SJSA1 (cell line): ENCODE results near the gene ABCB8. TPM values are rescaled to one million over a fixed set of nuclear protein-coding genes. Genes with fewer than 3 reads are reported as not detected.
A peak's percentile ranks its signal among the peaks of the same experiment; 100 is the strongest.

Experiments used
- DNase-seq, 2 experiments: peaks; one replicate each; pipeline ENCODE4 v3.0.0-alpha.2; 2015 to 2020; ENCODE audit warnings: low spot score in 2 of 2, low read depth in 1 of 2
- H3K27ac ChIP-seq: fragments of 250-450 bp; sonication (Bioruptor Pico); 2 replicates; pipeline ENCODE4 v1.5.1; 2020; ENCODE audit warnings: mild to moderate bottlenecking, moderate library complexity
- H3K27me3 ChIP-seq: fragments of 250-450 bp; sonication (Bioruptor Pico); replicated peaks from 2 replicates; pipeline ENCODE4 v1.5.1; 2020; ENCODE audit warnings: mild to moderate bottlenecking, moderate library complexity
- H3K36me3 ChIP-seq: fragments of 250-450 bp; sonication (Bioruptor Pico); 2 replicates; pipeline ENCODE4 v1.5.1; 2020; ENCODE audit warnings: mild to moderate bottlenecking
- H3K4me1 ChIP-seq: fragments of 250-450 bp; sonication (Bioruptor Pico); replicated peaks from 2 replicates; pipeline ENCODE4 v1.6.1; 2021; ENCODE audit warnings: mild to moderate bottlenecking
- H3K4me3 ChIP-seq: fragments of 250-450 bp; sonication (Bioruptor Pico); 2 replicates; pipeline ENCODE4 v1.5.1; 2020; ENCODE audit warnings: mild to moderate bottlenecking
- H3K9me3 ChIP-seq: fragments of 250-450 bp; sonication (Bioruptor Pico); replicated peaks from 2 replicates; pipeline ENCODE4 v1.5.1; 2020; ENCODE audit warnings: mild to moderate bottlenecking
- total RNA-seq: library from RNA; depleted of rRNA; stranded (reverse); fragments of >200 nt; shearing (Covaris generic); gene quantifications from 2 replicates; pipeline ENCODE4 v1.2.3, GENCODE V29; 2014

Gene ABCB8
- total RNA-seq, 1 experiment from 2014 or later: 24.6 TPM

GRCh38 chr7:151013733-151014497 is 14.3 kb upstream of the ABCB8 start:
- Histone ChIP-seq H3K4me1 (peaks cover 34% of the 10 kb centered on the region), H3K4me3 (peak overlapping the region; percentile 15; the same call in 1 of the 2 replicates), H3K9me3 (peaks cover 6% of the 10 kb centered on the region), H3K36me3 (no peaks in the 10 kb centered on the region), H3K27me3 (peaks cover 39% of the 10 kb centered on the region), H3K27ac (no peak overlapping the region)
- DNase-seq: peak; percentile 22 to 83

DNA sequence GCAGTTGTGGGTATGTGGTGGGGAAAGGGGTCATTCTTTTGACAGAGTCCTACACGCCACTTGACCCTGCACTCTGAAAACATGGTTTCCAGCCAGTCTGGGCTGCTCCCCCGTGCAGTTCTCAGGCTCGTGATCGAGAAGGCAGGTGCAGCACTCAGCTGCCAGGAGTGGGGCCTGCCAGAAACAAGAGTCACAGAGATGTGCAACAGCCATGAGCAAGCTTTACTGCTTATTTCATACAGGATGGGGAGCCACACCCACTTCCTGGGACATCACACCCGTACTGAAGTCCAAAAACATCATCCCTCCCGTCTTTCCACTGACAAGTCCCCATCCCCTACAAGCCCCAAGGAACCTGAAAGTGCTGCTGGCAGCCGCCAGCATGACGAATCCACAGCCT is 13.3 kb upstream of the ABCB8 start:
- no peak for DNase-seq
- Histone ChIP-seq H3K27me3 (peaks cover 49% of the 10 kb centered on the region), H3K27ac (no peak overlapping the region)

GRCh38 chr7:151015967-151016366 is 12.3 kb upstream of the ABCB8 start:
- H3K4me3 ChIP-seq: no peak overlapping the region
- H3K27me3 ChIP-seq: peaks cover 55% of the 10 kb centered on the region
- peaks cover 7% of the 10 kb centered on the region; the same call in 1 of the 2 replicates for H3K9me3 ChIP-seq
- H3K36me3 ChIP-seq: no peaks in the 10 kb centered on the region
- no peak for DNase-seq
- H3K4me1 ChIP-seq: peaks cover 35% of the 10 kb centered on the region
- no peak overlapping the region for H3K27ac ChIP-seq

More for the DNA sequence above, 13.3 kb upstream of the ABCB8 start:
- peaks cover 35% of the 10 kb centered on the region for H3K4me1 ChIP-seq
- no peak overlapping the region for H3K4me3 ChIP-seq
- no peaks in the 10 kb centered on the region for H3K36me3 ChIP-seq
- H3K9me3 ChIP-seq: peaks cover 7% of the 10 kb centered on the region; the same call in 1 of the 2 replicates

- H3K27me3 ChIP-seq: peaks cover 58% of the 10 kb centered on the region
These were observed 11.7 kb upstream of the ABCB8 start for GRCh38 chr7:151016505-151016904.

GRCh38 chr7:151016942-151017341 is 11.3 kb upstream of the ABCB8 start:
- no peaks in the 10 kb centered on the region for H3K36me3 ChIP-seq
- no peak overlapping the region for H3K4me3 ChIP-seq
- no peak for DNase-seq
- H3K27ac ChIP-seq: no peak overlapping the region
- H3K27me3 ChIP-seq: peaks cover 58% of the 10 kb centered on the region
- peaks cover 7% of the 10 kb centered on the region; the same call in 1 of the 2 replicates for H3K9me3 ChIP-seq
- H3K4me1 ChIP-seq: peaks cover 32% of the 10 kb centered on the region

More at GRCh38 chr7:151016505-151016904, 11.7 kb upstream of the ABCB8 start:
- Histone ChIP-seq H3K9me3 (peaks cover 7% of the 10 kb centered on the region; the same call in 1 of the 2 replicates), H3K4me3 (no peak overlapping the region), H3K36me3 (no peaks in the 10 kb centered on the region), H3K27ac (no peak overlapping the region), H3K4me1 (peaks cover 35% of the 10 kb centered on the region)
- DNase-seq: no peak

- peaks cover 7% of the 10 kb centered on the region; the same call in 1 of the 2 replicates for H3K9me3 ChIP-seq
- no peak overlapping the region for H3K27ac ChIP-seq
- no peak for DNase-seq
- H3K4me3 ChIP-seq: no peak overlapping the region
- H3K27me3 ChIP-seq: peaks cover 55% of the 10 kb centered on the region
- H3K36me3 ChIP-seq: no peaks in the 10 kb centered on the region
- peaks cover 27% of the 10 kb centered on the region for H3K4me1 ChIP-seq
These were observed 10.8 kb upstream of the ABCB8 start for GRCh38 chr7:151017370-151017952.

GRCh38 chr7:151017953-151018420 is 10.3 kb upstream of the ABCB8 start:
- no peak overlapping the region for H3K4me3 ChIP-seq
- H3K9me3 ChIP-seq: peaks cover 7% of the 10 kb centered on the region; the same call in 1 of the 2 replicates
- DNase-seq: peak; percentile 42 to 72
- H3K27me3 ChIP-seq: peaks cover 51% of the 10 kb centered on the region
- peaks cover 22% of the 10 kb centered on the region for H3K4me1 ChIP-seq
- H3K36me3 ChIP-seq: no peaks in the 10 kb centered on the region
- no peak overlapping the region for H3K27ac ChIP-seq

DNA sequence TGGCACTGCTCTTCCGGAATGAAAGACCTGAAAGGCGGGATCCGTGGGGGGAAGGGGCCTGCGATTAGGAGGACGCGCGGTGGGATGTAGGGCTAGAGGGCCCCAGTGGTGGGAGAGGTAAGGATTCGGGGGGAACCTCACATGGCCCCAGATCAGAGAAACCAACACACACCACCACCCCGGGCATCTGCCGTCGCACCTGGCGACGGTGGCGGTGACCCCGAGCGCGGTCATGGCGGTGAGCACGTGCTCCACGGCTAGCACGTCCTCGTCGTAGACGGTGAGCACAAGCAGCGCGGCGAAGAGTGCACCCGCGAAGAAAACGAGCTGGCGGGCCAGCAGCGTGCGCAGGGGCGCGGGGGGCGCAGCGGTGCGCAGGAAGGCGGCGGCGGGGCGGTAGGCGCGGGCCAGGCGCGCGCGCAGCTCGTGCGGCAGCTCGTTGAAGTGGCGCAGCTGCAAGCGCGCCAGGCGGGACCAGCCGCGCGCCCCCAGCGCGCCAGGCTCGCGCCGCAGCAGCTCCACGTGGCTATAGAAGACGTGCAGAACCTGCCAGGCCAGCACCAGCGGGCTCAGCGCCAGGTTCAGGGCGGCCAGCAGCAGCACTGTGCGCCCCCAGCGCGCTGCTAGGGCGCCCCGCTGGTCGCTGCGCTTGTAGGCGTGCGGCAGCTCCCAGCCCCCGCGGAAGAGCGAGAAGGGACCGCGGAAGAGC is 9.7 kb upstream of the ABCB8 start:
- Histone ChIP-seq H3K36me3 (no peaks in the 10 kb centered on the region), H3K9me3 (peaks cover 7% of the 10 kb centered on the region; the same call in 1 of the 2 replicates), H3K4me3 (no peak overlapping the region), H3K27me3 (peaks cover 50% of the 10 kb centered on the region), H3K27ac (no peak overlapping the region), H3K4me1 (peaks cover 18% of the 10 kb centered on the region)
- DNase-seq: no peak

DNA sequence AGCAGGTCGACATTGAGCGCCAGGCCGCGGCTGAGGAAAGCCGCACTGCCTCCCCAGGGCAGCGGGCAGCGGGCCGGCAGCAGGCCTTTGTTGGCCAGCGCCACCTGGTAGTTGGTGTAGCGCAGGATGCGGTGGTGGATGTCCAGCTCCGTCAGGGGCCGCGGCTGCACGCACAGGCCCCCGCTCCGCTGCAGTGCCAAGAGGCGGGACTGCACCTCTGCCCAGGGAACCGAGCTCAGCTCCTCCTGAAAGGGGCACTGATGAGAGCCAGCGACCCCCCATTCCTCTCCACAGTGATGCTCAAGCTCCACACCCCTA is 9.2 kb upstream of the ABCB8 start:
- Histone ChIP-seq H3K4me1 (peaks cover 13% of the 10 kb centered on the region), H3K4me3 (no peak overlapping the region), H3K9me3 (peaks cover 7% of the 10 kb centered on the region; the same call in 1 of the 2 replicates), H3K36me3 (no peaks in the 10 kb centered on the region), H3K27ac (no peak overlapping the region), H3K27me3 (peaks cover 46% of the 10 kb centered on the region)
- no peak for DNase-seq

DNA sequence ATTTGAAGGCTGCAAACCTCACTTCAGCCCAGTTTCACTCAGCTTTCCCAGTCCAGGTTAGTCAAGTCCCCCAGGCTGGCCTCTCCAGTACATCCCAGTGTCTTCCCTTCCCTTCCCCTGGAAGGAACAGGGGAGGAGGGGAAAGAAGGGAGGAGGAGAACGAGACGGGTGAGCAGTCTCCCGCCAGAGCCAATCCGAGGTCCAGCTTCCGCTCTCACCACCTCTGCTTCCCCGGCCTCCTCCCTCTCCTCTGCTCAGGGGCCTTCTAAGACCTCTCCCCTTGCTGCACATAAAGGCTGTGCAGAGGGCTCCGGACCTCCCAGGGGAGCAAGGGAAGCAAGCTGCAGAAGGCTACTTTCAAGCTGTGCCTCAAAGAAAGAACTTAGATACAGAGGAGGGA is 8.0 kb upstream of the ABCB8 start:
- no peak for DNase-seq
- no peak overlapping the region for H3K4me3 ChIP-seq
- H3K36me3 ChIP-seq: no peaks in the 10 kb centered on the region
- no peak overlapping the region for H3K27ac ChIP-seq
- H3K27me3 ChIP-seq: peaks cover 43% of the 10 kb centered on the region
- H3K9me3 ChIP-seq: peaks cover 7% of the 10 kb centered on the region; the same call in 1 of the 2 replicates
- peaks cover 11% of the 10 kb centered on the region for H3K4me1 ChIP-seq

GRCh38 chr7:151023232-151023631 is 5.0 kb upstream of the ABCB8 start:
- peaks cover 7% of the 10 kb centered on the region; the same call in 1 of the 2 replicates for H3K9me3 ChIP-seq
- no peak for DNase-seq
- no peaks in the 10 kb centered on the region for H3K36me3 ChIP-seq
- H3K27me3 ChIP-seq: peaks cover 34% of the 10 kb centered on the region
- peaks cover 12% of the 10 kb centered on the region for H3K4me1 ChIP-seq
- no peak overlapping the region for H3K27ac ChIP-seq
- H3K4me3 ChIP-seq: no peak overlapping the region

- peaks cover 13% of the 10 kb centered on the region for H3K4me1 ChIP-seq
- H3K27ac ChIP-seq: no peak within 1 kb of the TSS
- no peak for DNase-seq
- H3K9me3 ChIP-seq: no peaks in the 10 kb centered on the region
- H3K27me3 ChIP-seq: peaks cover 20% of the 10 kb centered on the region
- H3K4me3 ChIP-seq: no peak within 1 kb of the TSS
- no peaks in the 10 kb centered on the region for H3K36me3 ChIP-seq
These were observed 3.7 kb upstream of the ABCB8 start, which contains the start of gene ATG9B for GRCh38 chr7:151024435-151025056. TSS of gene ATG9B (minus strand) at chr7:151024494. CDS start at chr7:151024423, 71 bp downstream.

- H3K4me3 ChIP-seq: no peak overlapping the region
- H3K27me3 ChIP-seq: peaks cover 7% of the 10 kb centered on the region; the same call in 1 of the 2 replicates
- no peaks in the 10 kb centered on the region for H3K36me3 ChIP-seq
- H3K9me3 ChIP-seq: no peaks in the 10 kb centered on the region
- H3K4me1 ChIP-seq: peaks cover 19% of the 10 kb centered on the region
- DNase-seq: no peak
- no peak overlapping the region for H3K27ac ChIP-seq
These were observed 2.2 kb upstream of the ABCB8 start for GRCh38 chr7:151025924-151026671.
